Sigmoid colon (tissue), 4 donors: Measurements from ENCODE around the gene MYO7B.

Source experiments
- EP300 ChIP-seq, 4 donors: sonication (generic); formaldehyde crosslinking; IDR thresholded peaks; one replicate each; pipeline ENCODE4 v1.6.1; 2017; ENCODE audit warnings: antibody characterized with exemption in 4 of 4
- POLR2A ChIP-seq, 2 donors: fragments of 450-650 bp; IDR thresholded peaks; one replicate each; pipeline ENCODE4 v1.6.1; 2016; ENCODE audit warnings: antibody characterized with exemption in 2 of 2, mild to moderate bottlenecking in 2 of 2, moderate library complexity in 2 of 2
- POLR2AphosphoS5 ChIP-seq, 4 donors: sonication (generic); formaldehyde crosslinking; IDR thresholded peaks; one replicate each; pipeline ENCODE4 v1.6.1; 2017; ENCODE audit warnings: antibody characterized with exemption in 4 of 4
- TF ChIP-seq, protein P1 (sequence below), 4 experiments: fragments of 450-650 bp in 3 of 4; fragments of 200-600 bp in 1 of 4; IDR thresholded peaks; one replicate each; pipeline ENCODE4 v1.5.1; 2016 to 2019; ENCODE audit warnings: antibody characterized with exemption in 4 of 4, mild to moderate bottlenecking in 3 of 4, moderate library complexity in 2 of 4

GRCh38 chr2:127579231-127579630 lies 43.7 kb downstream of the MYO7B start:
- TF ChIP-seq, protein P1, sequence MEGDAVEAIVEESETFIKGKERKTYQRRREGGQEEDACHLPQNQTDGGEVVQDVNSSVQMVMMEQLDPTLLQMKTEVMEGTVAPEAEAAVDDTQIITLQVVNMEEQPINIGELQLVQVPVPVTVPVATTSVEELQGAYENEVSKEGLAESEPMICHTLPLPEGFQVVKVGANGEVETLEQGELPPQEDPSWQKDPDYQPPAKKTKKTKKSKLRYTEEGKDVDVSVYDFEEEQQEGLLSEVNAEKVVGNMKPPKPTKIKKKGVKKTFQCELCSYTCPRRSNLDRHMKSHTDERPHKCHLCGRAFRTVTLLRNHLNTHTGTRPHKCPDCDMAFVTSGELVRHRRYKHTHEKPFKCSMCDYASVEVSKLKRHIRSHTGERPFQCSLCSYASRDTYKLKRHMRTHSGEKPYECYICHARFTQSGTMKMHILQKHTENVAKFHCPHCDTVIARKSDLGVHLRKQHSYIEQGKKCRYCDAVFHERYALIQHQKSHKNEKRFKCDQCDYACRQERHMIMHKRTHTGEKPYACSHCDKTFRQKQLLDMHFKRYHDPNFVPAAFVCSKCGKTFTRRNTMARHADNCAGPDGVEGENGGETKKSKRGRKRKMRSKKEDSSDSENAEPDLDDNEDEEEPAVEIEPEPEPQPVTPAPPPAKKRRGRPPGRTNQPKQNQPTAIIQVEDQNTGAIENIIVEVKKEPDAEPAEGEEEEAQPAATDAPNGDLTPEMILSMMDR (IDR thresholded peaks at IDR 0.05) = no peak
- TF ChIP-seq POLR2AphosphoS5 (IDR thresholded peaks at IDR 0.05) (no peak), EP300 (IDR thresholded peaks at IDR 0.05) (no peak), POLR2A (IDR thresholded peaks at IDR 0.05) (no peak)
